Endothelial cell of coronary artery (primary cell): ENCODE results near the gene MUC22. TPM values are rescaled to one million over a fixed set of nuclear protein-coding genes. Genes with fewer than 3 reads are reported as not detected.

Experiments used
- total RNA-seq: library from RNA; depleted of rRNA; stranded (reverse); fragments of >200 nt; gene quantifications from 2 replicates; pipeline ENCODE4 v1.2.3, GENCODE V29; 2014

MUC22 gene
- not detected in 2 replicates for total RNA-seq

GRCh38 chr6:31010393-31011060 lies at the start of gene MUC22:
TSS of gene MUC22 (plus strand) at chr6:31010474. CDS start at chr6:31010707, 233 bp downstream.

GRCh38 chr6:30983439-30983838 lies 26.8 kb upstream of the MUC22 start, which contains the start of gene MUC21:
TSS of gene MUC21 (plus strand) at chr6:30983718. CDS start at chr6:30983959, 241 bp downstream.

Other genes starting within 250 kb of the MUC22 start
- gene DDR1, start 126.0 kb upstream of the MUC22 start, total RNA-seq = 5.6 and 12.7 TPM in 2 replicates
- gene GTF2H4, start 102.3 kb upstream of the MUC22 start, total RNA-seq = 12.6 and 17.6 TPM in 2 replicates
- gene VARS2, start 96.2 kb upstream of the MUC22 start, total RNA-seq = 15.1 and 17.4 TPM in 2 replicates
- not detected in 2 replicates for gene SFTA2, start 78.3 kb upstream of the MUC22 start, total RNA-seq
- not detected in 2 replicates for gene MUCL3, start 69.5 kb upstream of the MUC22 start, total RNA-seq
- not detected in 2 replicates for gene MUC21, start 26.8 kb upstream of the MUC22 start, total RNA-seq
- gene C6orf15, start 102.1 kb downstream of the MUC22 start, total RNA-seq = not detected in 2 replicates
- 4.8 and 11.9 TPM in 2 replicates for gene PSORS1C1, start 104.3 kb downstream of the MUC22 start, total RNA-seq
- gene CDSN, start 110.0 kb downstream of the MUC22 start, total RNA-seq = under 0.01 TPM in 1 of 2 replicates, not detected in the other
- not detected in 2 replicates for gene PSORS1C2, start 128.6 kb downstream of the MUC22 start, total RNA-seq
- 14.2 and 18.2 TPM in 2 replicates for gene CCHCR1, start 147.3 kb downstream of the MUC22 start, total RNA-seq
- 9.7 and 17.5 TPM in 2 replicates for gene TCF19, start 148.1 kb downstream of the MUC22 start, total RNA-seq
- not detected in 2 replicates for gene POU5F1, start 160.2 kb downstream of the MUC22 start, total RNA-seq